ENCODE results near the gene ME3. TPM values are rescaled to one million over a fixed set of nuclear protein-coding genes. Genes with fewer than 3 reads are reported as not detected.

Gene ME3
- total RNA-seq, 1 donor from 2014 or later, result 9.7 TPM

DNA sequence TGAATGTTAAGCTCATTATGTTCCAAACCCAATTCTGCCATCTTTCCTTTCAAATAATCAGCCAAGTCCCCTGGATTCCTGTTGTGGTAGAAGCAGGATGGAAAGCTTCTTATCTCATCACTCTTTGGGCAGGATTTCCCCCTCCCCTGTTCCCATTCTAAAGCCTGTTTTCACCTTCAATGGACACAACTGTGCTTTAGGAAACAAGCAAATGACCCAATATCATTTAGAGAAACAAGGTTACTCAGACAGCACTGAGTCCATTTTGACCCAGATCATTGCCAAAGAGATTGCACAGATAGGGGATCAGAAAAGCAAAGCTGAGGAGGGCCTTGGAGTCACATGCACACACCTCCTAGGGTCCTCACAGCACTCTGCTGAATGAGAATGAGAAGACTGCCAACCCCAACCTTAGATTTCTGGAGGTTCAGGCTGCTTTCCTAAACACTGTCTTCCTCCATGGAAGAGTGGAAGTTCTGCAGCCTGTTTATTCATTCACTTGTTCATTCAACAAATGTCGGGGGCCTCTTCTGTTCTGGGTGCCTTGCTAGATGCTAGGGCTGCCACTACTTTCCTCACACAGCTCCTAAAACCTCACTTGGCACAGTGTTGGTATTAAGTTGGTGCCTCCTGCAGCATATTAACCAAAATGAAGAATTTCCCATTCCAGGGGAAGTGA, 95.3 kb downstream of the ME3 start:
- H3K27ac Mint-ChIP-seq, result no peak overlapping the region
- DNase-seq (ENCODE audit: extremely low spot score, unreplicated experiment), result no peak
- no peak overlapping the region for H3K4me3 Mint-ChIP-seq
- H3K36me3 Mint-ChIP-seq, result no peaks in the 10 kb centered on the region
- no peaks in the 10 kb centered on the region for H3K27me3 Mint-ChIP-seq
- no peaks in the 10 kb centered on the region for H3K9me3 Mint-ChIP-seq
- peaks cover 24% of the 10 kb centered on the region for H3K4me1 Mint-ChIP-seq (ENCODE audit: unreplicated experiment)
- TF ChIP-seq, protein P1, sequence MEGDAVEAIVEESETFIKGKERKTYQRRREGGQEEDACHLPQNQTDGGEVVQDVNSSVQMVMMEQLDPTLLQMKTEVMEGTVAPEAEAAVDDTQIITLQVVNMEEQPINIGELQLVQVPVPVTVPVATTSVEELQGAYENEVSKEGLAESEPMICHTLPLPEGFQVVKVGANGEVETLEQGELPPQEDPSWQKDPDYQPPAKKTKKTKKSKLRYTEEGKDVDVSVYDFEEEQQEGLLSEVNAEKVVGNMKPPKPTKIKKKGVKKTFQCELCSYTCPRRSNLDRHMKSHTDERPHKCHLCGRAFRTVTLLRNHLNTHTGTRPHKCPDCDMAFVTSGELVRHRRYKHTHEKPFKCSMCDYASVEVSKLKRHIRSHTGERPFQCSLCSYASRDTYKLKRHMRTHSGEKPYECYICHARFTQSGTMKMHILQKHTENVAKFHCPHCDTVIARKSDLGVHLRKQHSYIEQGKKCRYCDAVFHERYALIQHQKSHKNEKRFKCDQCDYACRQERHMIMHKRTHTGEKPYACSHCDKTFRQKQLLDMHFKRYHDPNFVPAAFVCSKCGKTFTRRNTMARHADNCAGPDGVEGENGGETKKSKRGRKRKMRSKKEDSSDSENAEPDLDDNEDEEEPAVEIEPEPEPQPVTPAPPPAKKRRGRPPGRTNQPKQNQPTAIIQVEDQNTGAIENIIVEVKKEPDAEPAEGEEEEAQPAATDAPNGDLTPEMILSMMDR (conservative IDR thresholded peaks at IDR 0.05), result no peak

DNA sequence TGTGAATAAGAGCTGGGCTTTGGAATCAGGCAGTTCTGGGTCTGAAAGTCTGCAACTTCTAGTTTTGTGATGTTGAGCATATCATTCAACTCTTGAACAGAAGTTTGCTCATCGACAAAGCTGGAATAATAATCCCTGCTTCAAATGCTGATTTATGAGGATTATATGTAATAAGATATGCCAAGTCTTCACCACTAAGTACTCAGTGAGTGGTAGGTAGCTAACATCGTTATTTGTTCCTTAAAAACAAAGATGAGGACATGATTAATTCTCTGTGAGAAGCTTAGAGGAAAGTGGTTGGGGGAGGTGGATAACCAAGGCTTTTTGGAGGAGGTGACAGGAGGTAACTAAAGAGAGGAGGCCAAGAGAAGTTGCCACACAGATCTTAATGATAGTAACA, 96.5 kb downstream of the ME3 start:
- Mint-ChIP-seq H3K4me1 (ENCODE audit: unreplicated experiment) (peaks cover 20% of the 10 kb centered on the region), H3K36me3 (no peaks in the 10 kb centered on the region), H3K4me3 (no peak overlapping the region), H3K9me3 (no peaks in the 10 kb centered on the region), H3K27ac (no peak overlapping the region), H3K27me3 (no peaks in the 10 kb centered on the region)
- TF ChIP-seq, protein P1 (conservative IDR thresholded peaks at IDR 0.05), result no peak
- no peak for DNase-seq (ENCODE audit: extremely low spot score, unreplicated experiment)

DNA sequence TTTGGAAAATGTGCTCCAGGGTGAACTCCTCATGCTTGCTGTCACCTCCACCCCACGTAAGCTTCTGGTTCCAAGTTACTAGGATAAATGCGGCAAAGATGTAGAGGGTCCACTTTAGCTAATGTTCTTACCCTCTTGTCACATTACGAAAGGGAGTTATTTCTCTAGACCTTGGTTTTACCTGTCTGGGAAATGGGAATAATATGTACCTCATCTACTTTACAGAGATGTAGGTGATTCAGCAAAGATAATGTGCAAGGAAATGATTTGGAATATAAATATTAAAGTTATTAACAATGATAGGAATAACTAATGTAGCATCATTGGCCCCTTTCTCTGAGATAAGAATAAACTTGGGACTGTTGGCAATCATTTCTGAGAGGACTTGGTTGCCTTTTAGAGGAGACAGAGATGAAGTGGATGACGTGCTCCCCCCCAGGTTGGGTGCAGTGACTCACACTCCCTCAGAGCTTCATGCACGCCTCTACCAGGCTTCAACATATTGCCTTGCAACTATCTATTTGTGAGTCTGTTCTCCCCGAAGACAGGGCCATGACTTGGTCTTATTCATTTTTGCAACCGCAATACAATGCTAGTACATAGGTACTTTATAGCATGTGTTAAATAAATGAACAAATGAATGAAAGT, 97.1 kb downstream of the ME3 start:
- H3K4me1 Mint-ChIP-seq (ENCODE audit: unreplicated experiment), result peaks cover 20% of the 10 kb centered on the region
- TF ChIP-seq, protein P1 (conservative IDR thresholded peaks at IDR 0.05), result no peak
- DNase-seq (ENCODE audit: extremely low spot score, unreplicated experiment), result no peak

DNA sequence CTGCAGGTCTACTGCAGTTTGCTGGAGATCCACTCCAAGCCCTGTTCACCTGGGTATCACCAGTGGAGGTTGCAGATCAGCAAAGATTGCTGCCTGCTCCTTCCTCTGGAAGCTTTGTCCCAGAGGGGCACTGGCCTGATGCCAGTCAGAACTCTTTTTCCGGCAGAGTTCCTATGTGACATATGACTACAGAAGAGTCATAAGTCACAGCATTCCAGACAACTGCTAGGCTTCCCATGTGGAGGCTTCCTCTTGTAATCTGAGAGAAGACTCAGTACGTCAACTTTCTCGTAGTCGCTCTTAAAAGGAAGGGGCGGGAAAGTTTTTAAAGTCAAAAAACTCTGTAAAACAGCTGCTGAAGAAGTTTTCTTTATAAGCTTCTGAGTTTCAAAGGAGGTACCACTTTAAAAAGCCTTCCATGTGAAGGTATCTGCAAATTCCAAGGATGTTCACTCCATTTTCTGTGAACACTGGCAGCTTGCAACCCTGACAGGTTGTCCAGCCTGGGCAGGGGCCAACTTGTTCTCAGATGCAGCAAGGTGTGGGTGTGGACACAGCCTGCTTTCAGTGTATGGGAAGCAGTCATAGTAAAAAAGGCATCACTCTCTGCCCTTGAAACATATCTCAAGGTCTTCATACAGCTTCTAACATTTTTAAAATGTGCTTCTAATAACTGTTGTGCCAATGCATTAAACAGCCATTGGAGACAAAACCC, 97.8 kb downstream of the ME3 start:
- H3K4me3 Mint-ChIP-seq, result no peak overlapping the region
- peaks cover 26% of the 10 kb centered on the region for H3K4me1 Mint-ChIP-seq (ENCODE audit: unreplicated experiment)
- no peaks in the 10 kb centered on the region for H3K9me3 Mint-ChIP-seq
- H3K27ac Mint-ChIP-seq, result no peak overlapping the region
- H3K36me3 Mint-ChIP-seq, result no peaks in the 10 kb centered on the region
- no peak for DNase-seq (ENCODE audit: extremely low spot score, unreplicated experiment)
- H3K27me3 Mint-ChIP-seq, result peaks cover 3% of the 10 kb centered on the region
- TF ChIP-seq, protein P1 (conservative IDR thresholded peaks at IDR 0.05), result no peak

More for the DNA sequence above, 97.1 kb downstream of the ME3 start:
- Mint-ChIP-seq H3K9me3 (no peaks in the 10 kb centered on the region), H3K36me3 (no peaks in the 10 kb centered on the region), H3K4me3 (no peak overlapping the region), H3K27ac (no peak overlapping the region), H3K27me3 (peaks cover under 1% of the 10 kb centered on the region)

DNA sequence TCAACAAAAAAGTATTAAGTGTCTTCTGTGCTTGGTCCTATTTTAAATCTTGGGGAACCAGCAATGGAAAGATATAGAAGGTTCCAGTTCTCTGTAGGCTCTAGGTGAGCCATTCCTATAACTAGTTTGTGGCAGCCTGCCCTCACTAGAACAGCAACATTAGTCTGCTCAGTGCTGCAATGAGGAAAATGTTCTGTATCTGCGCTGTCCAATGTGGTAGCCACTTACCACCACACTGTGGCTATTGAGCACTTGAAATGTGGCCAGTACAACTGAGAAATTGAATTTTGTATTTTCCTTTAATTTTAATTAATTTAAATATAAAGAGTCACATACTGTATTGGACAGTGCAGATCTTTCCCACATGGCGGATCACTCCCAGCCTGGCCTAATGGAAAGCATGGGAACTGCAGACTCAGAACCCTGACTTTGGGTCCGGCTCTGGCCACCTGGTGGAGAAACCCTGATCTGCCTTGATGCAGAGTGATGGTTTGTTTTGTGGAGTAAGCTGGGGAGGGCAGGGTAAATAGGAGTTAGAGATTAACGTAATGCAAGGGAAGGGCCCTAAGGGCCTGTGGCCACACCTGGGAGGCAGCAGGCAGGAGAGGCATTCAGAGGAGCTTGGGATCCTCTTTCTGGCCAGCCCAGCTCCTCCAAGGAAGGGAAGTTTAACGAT, 101.0 kb downstream of the ME3 start:
- TF ChIP-seq, protein P1 (conservative IDR thresholded peaks at IDR 0.05), result peak; percentile 76
- Mint-ChIP-seq H3K27ac (peak overlapping the region; percentile 92), H3K4me3 (no peak overlapping the region), H3K36me3 (no peaks in the 10 kb centered on the region), H3K27me3 (peaks cover 3% of the 10 kb centered on the region), H3K9me3 (no peaks in the 10 kb centered on the region), H3K4me1 (ENCODE audit: unreplicated experiment) (peaks cover 25% of the 10 kb centered on the region)
- no peak for DNase-seq (ENCODE audit: extremely low spot score, unreplicated experiment)

Measured in type B pancreatic cell (in vitro differentiated cells).